SK-N-SH (cell line): ENCODE results near the gene CPED1. TPM values are rescaled to one million over a fixed set of nuclear protein-coding genes. Genes with fewer than 3 reads are reported as not detected.

Source experiments
- CTCF ChIA-PET: fragments of 300-600, 350-600 bp; formaldehyde crosslinking; extraction: SDS; loops from one replicate; lab custom pipeline; 2021; lab: Yijun Ruan, JAX
- POLR2A ChIA-PET: fragments of 350-600 bp; sonication (Branson Sonifier 250); formaldehyde crosslinking; extraction: SDS; loops from one replicate; lab custom pipeline; 2020; ENCODE audit warnings: antibody characterized with exemption, inconsistent platforms; lab: Yijun Ruan, JAX
- DNase-seq: peaks from one replicate; pipeline ENCODE4 v3.0.0; 2012
- H2AFZ ChIP-seq: fragments of 200-600 bp; sonication (generic); 2 replicates; pipeline ENCODE4 v1.8.1; 2016; ENCODE audit warnings: antibody characterized with exemption, mild to moderate bottlenecking, low read depth
- H3F3A ChIP-seq: fragments of 200-600 bp; sonication (generic); replicated peaks from 2 replicates; pipeline ENCODE3; 2016; ENCODE audit warnings: antibody characterized with exemption, mild to moderate bottlenecking; ENCODE audit not compliant: insufficient read depth
- H3K27ac ChIP-seq, 2 experiments: fragments of 200-500 bp in 1 of 2; fragments of 200-600 bp in 1 of 2; sonication (Bioruptor generic) in 1 of 2; sonication (generic), shearing (Covaris generic) in 1 of 2; 2 replicates each; pipeline versions ENCODE4 v1.5.1 to v1.6.1; 2014 to 2016; ENCODE audit warnings: low read depth in 2 of 2, inconsistent platforms in 1 of 2, low read length in 1 of 2, mild to moderate bottlenecking in 1 of 2, mixed read lengths in 1 of 2
- H3K27me3 ChIP-seq: fragments of 200-600 bp; sonication (generic), shearing (Covaris generic); 2 replicates; pipeline ENCODE4 v1.6.1; 2016; ENCODE audit warnings: mixed run types; ENCODE audit not compliant: insufficient read depth
- H3K36me3 ChIP-seq, 2 experiments: fragments of 200-500 bp in 1 of 2; fragments of 200-600 bp in 1 of 2; sonication (Bioruptor generic) in 1 of 2; sonication (generic) in 1 of 2; replicated peaks in 1 of 2; 2 replicates each; pipeline versions ENCODE3 to v1.5.1; 2014 to 2016; ENCODE audit warnings: low read length in 1 of 2, mild to moderate bottlenecking in 1 of 2; ENCODE audit not compliant: insufficient read depth in 2 of 2, control insufficient read depth in 1 of 2
- H3K4me1 ChIP-seq, 2 experiments: fragments of 200-500 bp in 1 of 2; fragments of 200-600 bp in 1 of 2; sonication (Bioruptor generic) in 1 of 2; sonication (generic), shearing (Covaris generic) in 1 of 2; 2 replicates each; pipeline versions ENCODE4 v1.5.1 to v1.6.1; 2014 to 2016; ENCODE audit warnings: low read depth in 1 of 2, low read length in 1 of 2, mixed run types in 1 of 2; ENCODE audit not compliant: insufficient read depth in 2 of 2, control insufficient read depth in 1 of 2
- H3K4me2 ChIP-seq: fragments of 200-600 bp; sonication (generic), shearing (Covaris generic); 2 replicates; pipeline ENCODE4 v1.6.1; 2017; ENCODE audit warnings: mixed run types
- H3K4me3 ChIP-seq, 2 experiments: fragments of 200-500 bp in 1 of 2; fragments of 200-600 bp in 1 of 2; sonication (Bioruptor generic) in 1 of 2; sonication (generic), shearing (Covaris generic) in 1 of 2; 2 replicates each; pipeline versions ENCODE4 v1.5.1 to v1.8.1; 2014 to 2016; ENCODE audit warnings: low read depth in 2 of 2, inconsistent platforms in 1 of 2, low read length in 1 of 2, mild to moderate bottlenecking in 1 of 2, mixed read lengths in 1 of 2, moderate library complexity in 1 of 2
- H3K79me2 ChIP-seq: fragments of 200-600 bp; sonication (generic); 2 replicates; pipeline ENCODE4 v1.8.1; 2017; ENCODE audit warnings: mild to moderate bottlenecking; ENCODE audit not compliant: insufficient read depth
- H3K9ac ChIP-seq: fragments of 200-600 bp; sonication (generic); 2 replicates; pipeline ENCODE4 v1.6.1; 2017; ENCODE audit warnings: mixed run types
- H3K9me2 ChIP-seq: fragments of 200-600 bp; sonication (generic); 2 replicates; pipeline ENCODE4 v1.6.1; 2017; ENCODE audit warnings: mixed run types
- H3K9me3 ChIP-seq: fragments of 200-600 bp; sonication (generic); 2 replicates; pipeline ENCODE4 v1.6.1; 2017; ENCODE audit warnings: mixed run types, mild to moderate bottlenecking, moderate library complexity
- H4K20me1 ChIP-seq: fragments of 200-600 bp; sonication (generic); 2 replicates; pipeline ENCODE4 v1.6.1; 2017; ENCODE audit warnings: mild to moderate bottlenecking, mixed run types; ENCODE audit not compliant: insufficient read depth
- CHD2 ChIP-seq: fragments of 150-350 bp; IDR thresholded peaks from 2 replicates; pipeline ENCODE4 v1.6.1; 2018; ENCODE audit warnings: low read length; ENCODE audit not compliant: partially characterized antibody
- ELF1 ChIP-seq: IDR thresholded peaks from 2 replicates; pipeline ENCODE4 v1.4.0; 2012
- EP300 ChIP-seq, 2 experiments: IDR thresholded peaks; 2 replicates each; pipeline versions ENCODE4 v1.4.0 to v1.6.1; 2012; ENCODE audit warnings: borderline replicate concordance in 1 of 2, low read depth in 1 of 2, low read length in 1 of 2
- EZH2phosphoT487 ChIP-seq: fragments of 200-600 bp; sonication (generic); IDR thresholded peaks from 2 replicates; pipeline ENCODE4 v1.6.1; 2017; ENCODE audit warnings: low read depth, mixed run types, mild to moderate bottlenecking, antibody characterized with exemption, moderate library complexity, borderline replicate concordance
- FOSL2 ChIP-seq: IDR thresholded peaks from 2 replicates; pipeline ENCODE4 v1.4.0; 2012; ENCODE audit warnings: low read depth, mild to moderate bottlenecking, moderate library complexity, borderline replicate concordance
- FOXJ3 ChIP-seq: sonication (generic); formaldehyde crosslinking; IDR thresholded peaks from 2 replicates; pipeline ENCODE4 v1.5.1; 2020; ENCODE audit warnings: mild to moderate bottlenecking, missing genetic modification reagents
- GABPA ChIP-seq: IDR thresholded peaks from 2 replicates; pipeline ENCODE4 v1.4.0; 2012; ENCODE audit warnings: low read depth, mild to moderate bottlenecking
- GATA2 ChIP-seq: sonication (generic); formaldehyde crosslinking; IDR thresholded peaks from 2 replicates; pipeline ENCODE4 v1.5.0; 2020; ENCODE audit warnings: mild to moderate bottlenecking, missing genetic modification reagents
- JUND ChIP-seq: IDR thresholded peaks from 2 replicates; pipeline ENCODE4 v1.4.0; 2012
- MEF2A ChIP-seq: IDR thresholded peaks from 2 replicates; pipeline ENCODE4 v1.4.0; 2012; ENCODE audit warnings: low read depth, borderline replicate concordance
- MXI1 ChIP-seq: IDR thresholded peaks from 2 replicates; pipeline ENCODE4 v1.6.1; 2012; ENCODE audit warnings: mild to moderate bottlenecking, low read depth, low read length, improper control_type of control experiment
- NFIC ChIP-seq: IDR thresholded peaks from 2 replicates; pipeline ENCODE4 v1.4.0; 2012; ENCODE audit warnings: borderline replicate concordance
- NRF1 ChIP-seq: IDR thresholded peaks from 2 replicates; pipeline ENCODE4 v1.6.1; 2012; ENCODE audit warnings: low read depth, mild to moderate bottlenecking, low read length
- PBX3 ChIP-seq: IDR thresholded peaks from 2 replicates; pipeline ENCODE4; 2012
- POLR2AphosphoS5 ChIP-seq: IDR thresholded peaks from 2 replicates; pipeline ENCODE4 v1.6.1; 2012; ENCODE audit warnings: low read depth, low read length
- RCOR1 ChIP-seq: fragments of 150-350 bp; IDR thresholded peaks from 2 replicates; pipeline ENCODE4 v1.6.1; 2017; ENCODE audit warnings: antibody characterized with exemption, low read length
- RFX5 ChIP-seq: IDR thresholded peaks from 2 replicates; pipeline ENCODE4 v1.6.1; 2012; ENCODE audit warnings: mild to moderate bottlenecking, improper control_type of control experiment, low read length
- RXRA ChIP-seq: IDR thresholded peaks from 2 replicates; pipeline ENCODE4 v1.4.0; 2012; ENCODE audit warnings: low read depth, mild to moderate bottlenecking, borderline replicate concordance
- SIN3A ChIP-seq: IDR thresholded peaks from 2 replicates; pipeline ENCODE4 v1.6.1; 2012; ENCODE audit warnings: low read depth, mild to moderate bottlenecking, low read length, moderate library complexity, borderline replicate concordance
- SMC3 ChIP-seq: IDR thresholded peaks from 2 replicates; pipeline ENCODE4 v1.6.1; 2012; ENCODE audit warnings: low read depth, low read length, improper control_type of control experiment
- TAF1 ChIP-seq: IDR thresholded peaks from 2 replicates; pipeline ENCODE4 v1.6.1; 2012; ENCODE audit warnings: low read depth, mild to moderate bottlenecking, low read length, moderate library complexity, borderline replicate concordance
- USF1 ChIP-seq: IDR thresholded peaks from 2 replicates; pipeline ENCODE4 v1.4.0; 2012; ENCODE audit warnings: low read depth, borderline replicate concordance
- WGBS: methylation state at CpG from one replicate; pipeline ENCODE4 v1.1.6; 2017; ENCODE audit warnings: low lambda C conversion rate; 5-methylcytosine and 5-hydroxymethylcytosine counted together
- polyA plus RNA-seq, 3 experiments: library from polyadenylated mRNA; depleted of rRNA; stranded (reverse); fragments of >200 nt; gene quantifications; 2 replicates each; pipeline ENCODE4 v1.2.3, GENCODE V29; 2012

Gene CPED1
- polyA plus RNA-seq, 1 of the 3 experiments (the other 2 are of a cell fraction), result 4.4 TPM

GRCh38 chr7:120997882-120998474 lies 9.5 kb downstream of the CPED1 start:
- H3K9me3 ChIP-seq, result no peaks in the 10 kb centered on the region
- H2AFZ ChIP-seq, result no peak overlapping the region
- TF ChIP-seq RFX5, result no peak
- no peak for TF ChIP-seq MEF2A
- TF ChIP-seq SIN3A, result no peak
- no peak for TF ChIP-seq TAF1
- TF ChIP-seq NRF1, result no peak
- no peak for TF ChIP-seq SMC3
- no peak for TF ChIP-seq GATA2 (CRISPR knock-in tag)
- TF ChIP-seq RXRA, result no peak
- no peak for TF ChIP-seq ELF1
- no peak for TF ChIP-seq GABPA
- TF ChIP-seq CHD2, result no peak
- no peak overlapping the region for H3K27ac ChIP-seq
- H3K4me3 ChIP-seq, result no peak overlapping the region
- no peaks in the 10 kb centered on the region for H4K20me1 ChIP-seq
- H3K36me3 ChIP-seq, result no peaks in the 10 kb centered on the region
- no peaks in the 10 kb centered on the region for H3K9me2 ChIP-seq
- no peak overlapping the region for H3K9ac ChIP-seq
- no peak overlapping the region for H3K4me2 ChIP-seq
- no peaks in the 10 kb centered on the region for H3K27me3 ChIP-seq
- DNase-seq, result no peak
- ChIA-PET CTCF (interaction anchor here (1.1 to 8.0 kb wide), 4 partner anchors 9 to 110 kb away, joined by 3 to 73 read pairs (median 4); partner anchors contain the start of gene CPED1), POLR2A (interaction anchor here (0.6 kb wide), 1 partner anchor 48 kb away, joined by 3 read pairs; the partner anchor contains the start of gene ING3)
- peaks cover 6% of the 10 kb centered on the region; the same call in 1 of the 2 replicates for H3K79me2 ChIP-seq
- H3K4me1 ChIP-seq, result peaks cover 12 to 43% of the 10 kb centered on the region in 2 experiments; a peak in 3 of 4 replicates
- WGBS, result 80% methylated on average over 7 of the region's 7 CpGs
- peaks cover 30% of the 10 kb centered on the region for H3F3A ChIP-seq

- Histone ChIP-seq H3K4me1 (peaks cover 8 to 41% of the 10 kb centered on the region in 2 experiments; a peak in 3 of 4 replicates), H3K9me3 (no peaks in the 10 kb centered on the region), H3K79me2 (peaks cover 6% of the 10 kb centered on the region; the same call in 1 of the 2 replicates), H3F3A (peaks cover 31% of the 10 kb centered on the region), H3K27me3 (no peaks in the 10 kb centered on the region), H4K20me1 (no peaks in the 10 kb centered on the region), H3K4me2 (no peak overlapping the region), H3K9ac (no peak overlapping the region), H3K27ac (no peak overlapping the region), H2AFZ (0 out of 2 replicates have a peak overlapping the region, but pooled peaks have one; percentile 19), H3K9me2 (no peaks in the 10 kb centered on the region), H3K4me3 (no peak overlapping the region), H3K36me3 (no peaks in the 10 kb centered on the region)
- POLR2A ChIA-PET, result interaction anchor here (0.6 to 0.7 kb wide), 2 partner anchors 48 to 92 kb away, joined by 3 read pairs; partner anchors contain the start of gene ING3
- CTCF ChIA-PET, result interaction anchor here (1.1 to 8.0 kb wide), 6 partner anchors 10 to 192 kb away, joined by 3 to 73 read pairs (median 4); partner anchors contain the start of gene CPED1
- WGBS, result 78% methylated on average over 1 of the region's 1 CpG
- no peak for DNase-seq
- TF ChIP-seq CHD2 (no peak), POLR2AphosphoS5 (no peak), FOSL2 (no peak), USF1 (no peak), FOXJ3 (CRISPR knock-in tag) (no peak), SMC3 (no peak), RCOR1 (no peak), JUND (no peak), EP300 (IDR thresholded peaks at IDR 0.05; ENCODE audit: borderline replicate concordance in 1 of 2, low read depth in 1 of 2, low read length in 1 of 2) (no peak), TAF1 (no peak), PBX3 (no peak), MXI1 (no peak), EZH2phosphoT487 (no peak), NFIC (no peak)
These were observed 10.0 kb downstream of the CPED1 start for GRCh38 chr7:120998520-120998919.
